Measurements from ENCODE around the gene BFSP2.
"Not testable (repeated sequence)": the region's sequence is repeated elsewhere in the genome, so short reads cannot be mapped to it uniquely, and the experiment has no call there.

The BFSP2 gene

GRCh38 chr3:133479895-133480669 lies 80.2 kb downstream of the BFSP2 start:
- DNase-seq (ENCODE audit: low read depth in 2 of 2): no peak

GRCh38 chr3:133482474-133482873 lies 82.6 kb downstream of the BFSP2 start:
- not testable (repeated sequence) for DNase-seq (ENCODE audit: low read depth in 2 of 2)

GRCh38 chr3:133486658-133487057 lies 86.8 kb downstream of the BFSP2 start:
- no peak for DNase-seq (ENCODE audit: low read depth in 2 of 2)

DNA sequence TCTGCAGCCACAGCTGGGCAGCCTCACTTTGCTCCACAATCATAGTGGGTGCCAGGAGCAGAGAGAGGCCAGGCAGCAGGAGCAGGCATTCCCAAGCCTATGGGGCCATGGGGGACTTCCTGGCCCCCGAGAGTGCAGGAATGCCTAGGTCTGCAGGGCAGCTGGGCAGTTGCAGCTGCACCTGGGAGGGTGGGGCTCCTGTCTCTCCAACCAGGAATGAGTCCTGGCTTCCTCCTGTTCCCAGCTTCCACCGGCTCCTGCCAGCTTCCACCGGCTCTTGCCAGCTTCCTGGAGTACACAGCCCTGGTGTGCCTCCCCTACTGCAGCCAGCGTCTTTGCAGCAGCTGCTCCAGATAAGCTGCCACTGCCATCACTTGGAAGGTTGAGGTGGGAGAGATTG lies 87.3 kb downstream of the BFSP2 start:
- no peak for DNase-seq (ENCODE audit: low read depth in 2 of 2)

DNA sequence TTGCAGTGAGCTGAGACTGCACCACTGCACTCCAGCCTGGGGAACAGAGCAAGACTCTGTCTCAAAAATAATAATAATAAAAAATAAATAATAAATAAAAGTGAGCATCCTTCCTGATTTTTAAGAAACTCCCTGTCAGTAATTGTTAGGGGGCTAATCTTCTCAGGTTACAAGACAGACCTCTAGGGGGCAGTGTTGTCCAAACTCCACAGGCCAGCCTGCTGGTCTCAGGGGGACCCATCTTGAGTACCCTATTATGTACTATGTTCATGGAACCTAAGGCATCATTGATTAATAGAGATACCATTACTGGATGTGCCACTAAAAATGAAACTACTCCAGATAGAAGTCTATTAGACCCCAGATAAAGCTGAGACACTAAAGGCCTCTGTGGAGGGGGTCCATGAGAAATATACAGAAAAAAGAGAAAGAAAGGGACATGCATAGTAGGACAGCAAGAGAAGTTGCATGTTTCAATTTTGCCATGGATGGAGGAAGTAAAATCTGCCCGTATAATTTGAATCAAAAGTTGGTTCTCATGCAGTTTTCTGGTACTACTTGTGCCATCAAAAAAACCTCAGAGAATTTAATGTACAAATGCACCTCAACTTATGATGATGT lies 88.2 kb downstream of the BFSP2 start:
- peak in 1 of 2 donors; percentile 44 for DNase-seq (ENCODE audit: low read depth in 2 of 2)

DNA sequence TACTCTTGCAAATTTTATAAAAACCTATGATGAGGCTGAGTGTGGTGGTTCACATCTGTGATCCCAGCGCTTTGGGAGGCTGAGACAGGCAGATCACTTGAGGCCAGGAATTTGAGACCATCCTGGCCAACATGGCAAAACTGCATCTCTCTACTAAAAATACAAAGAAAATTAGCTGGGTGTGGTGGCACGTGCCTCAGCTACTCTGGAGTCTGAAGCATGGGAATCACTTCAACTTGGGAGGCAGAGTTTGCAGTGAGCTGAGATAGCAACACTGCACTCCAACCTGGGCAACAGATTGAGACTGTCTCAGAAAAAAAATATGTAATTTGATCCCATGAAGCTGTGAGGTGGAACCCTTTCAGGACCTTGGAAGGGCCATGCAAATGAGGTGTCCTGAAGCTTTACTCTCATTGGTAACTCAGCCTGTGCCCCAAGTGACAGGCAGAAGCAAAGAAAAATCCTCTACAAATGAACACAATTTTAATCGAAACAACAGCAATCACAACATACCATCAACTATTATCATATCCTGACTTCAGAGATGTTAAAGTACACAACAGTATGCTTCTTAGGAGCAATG lies 89.0 kb downstream of the BFSP2 start:
- DNase-seq (ENCODE audit: low read depth in 2 of 2): no peak

DNA sequence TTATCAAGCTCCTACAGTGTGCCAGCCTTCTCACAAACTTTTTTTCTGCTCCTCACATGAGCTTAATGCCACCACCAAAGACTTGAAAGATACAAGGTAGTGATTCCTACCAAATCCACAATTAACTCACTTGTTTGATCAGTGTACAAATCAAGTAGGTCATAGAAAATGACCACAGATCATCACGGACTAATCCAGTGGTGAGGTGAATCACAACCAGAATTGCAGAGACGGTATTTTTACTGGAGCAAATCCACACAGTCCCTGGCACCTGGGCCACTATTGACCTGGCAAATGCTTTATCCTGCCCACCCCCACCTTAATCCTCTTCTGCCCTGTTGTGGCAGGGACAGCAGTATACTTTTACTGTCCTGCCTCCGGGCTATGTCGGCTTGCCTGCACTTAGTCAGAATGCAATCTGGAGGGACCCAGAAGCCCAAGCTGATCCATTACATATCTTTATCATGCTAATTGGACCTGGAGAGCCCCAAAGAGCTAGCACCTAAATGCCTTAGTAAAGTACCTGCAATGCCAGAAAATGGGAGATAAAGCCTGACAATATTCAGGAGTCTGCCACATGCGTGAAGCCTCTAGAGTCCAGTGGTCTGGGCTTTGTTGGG lies 89.7 kb downstream of the BFSP2 start:
- no peak for DNase-seq (ENCODE audit: low read depth in 2 of 2)

DNA sequence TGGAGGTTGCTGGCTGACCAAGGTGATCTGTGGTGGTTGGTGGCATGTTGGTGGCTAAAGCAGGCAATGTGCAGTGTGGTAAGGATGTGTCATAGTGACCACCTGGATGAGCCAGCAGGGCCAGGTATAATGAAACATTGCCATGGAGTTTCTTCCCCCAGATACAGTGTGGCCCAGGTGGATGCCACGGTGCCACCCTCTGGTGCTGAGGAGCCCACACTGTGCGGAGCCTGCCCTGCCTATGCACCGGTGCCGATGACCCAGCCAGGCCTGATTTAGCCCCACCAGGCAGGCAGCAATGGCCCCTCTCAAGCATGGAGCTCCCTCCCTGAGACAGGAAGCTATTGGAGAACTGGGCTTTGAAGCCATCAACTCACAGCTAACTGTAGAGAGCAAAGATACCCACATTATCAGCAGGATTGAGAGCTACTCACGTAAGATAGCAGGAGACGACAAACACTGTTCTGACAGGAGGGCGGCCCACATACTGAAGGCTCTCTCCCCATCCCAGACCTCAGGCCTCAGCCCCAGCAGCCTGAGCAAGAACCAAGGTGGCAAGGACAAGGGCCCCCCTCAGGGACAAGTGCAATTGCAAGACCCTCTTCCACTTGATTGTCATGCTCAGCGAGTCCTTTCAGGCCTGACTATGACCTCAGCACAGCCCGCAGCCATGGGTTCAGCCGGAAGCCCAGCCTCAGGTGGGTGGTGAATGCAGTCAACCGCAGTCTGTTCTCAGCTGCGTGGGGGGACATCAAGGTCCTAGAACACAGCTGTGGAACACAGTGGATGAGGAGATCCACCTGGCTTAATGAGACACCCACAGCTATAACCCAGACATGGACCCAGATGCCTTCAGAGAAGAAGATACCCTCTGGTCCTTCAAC lies 90.9 kb downstream of the BFSP2 start:
- peak; percentile 53 to 72 for DNase-seq (ENCODE audit: low read depth in 2 of 2)

DNA sequence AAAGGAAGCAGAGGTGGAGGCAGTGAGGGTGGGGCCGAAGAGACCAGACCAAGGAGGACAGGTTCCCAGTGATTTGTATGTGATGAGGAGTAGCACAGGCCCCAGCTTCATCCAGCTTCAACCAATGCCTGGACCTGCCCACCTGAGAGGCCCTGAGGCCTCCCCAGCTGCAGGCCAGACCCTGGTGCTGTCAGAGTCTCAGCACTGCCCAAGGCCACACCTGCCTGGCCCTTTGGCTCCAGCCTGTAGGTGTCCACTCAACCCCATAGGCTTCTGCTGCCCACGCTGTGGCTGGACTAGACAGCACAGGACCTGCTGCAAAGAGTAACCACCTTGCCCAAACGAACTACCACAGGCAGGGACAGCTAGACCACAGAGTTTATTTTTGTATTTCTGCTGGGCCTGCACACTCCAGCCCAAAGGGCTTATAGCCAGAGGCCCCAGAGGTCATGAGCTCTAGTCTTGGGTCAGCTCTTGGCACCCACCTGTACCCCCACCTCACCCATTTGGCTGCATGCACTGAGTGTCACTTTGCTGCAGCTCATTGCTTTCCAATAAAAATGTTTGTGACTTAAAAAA lies 91.7 kb downstream of the BFSP2 start:
- no peak for DNase-seq (ENCODE audit: low read depth in 2 of 2)

DNA sequence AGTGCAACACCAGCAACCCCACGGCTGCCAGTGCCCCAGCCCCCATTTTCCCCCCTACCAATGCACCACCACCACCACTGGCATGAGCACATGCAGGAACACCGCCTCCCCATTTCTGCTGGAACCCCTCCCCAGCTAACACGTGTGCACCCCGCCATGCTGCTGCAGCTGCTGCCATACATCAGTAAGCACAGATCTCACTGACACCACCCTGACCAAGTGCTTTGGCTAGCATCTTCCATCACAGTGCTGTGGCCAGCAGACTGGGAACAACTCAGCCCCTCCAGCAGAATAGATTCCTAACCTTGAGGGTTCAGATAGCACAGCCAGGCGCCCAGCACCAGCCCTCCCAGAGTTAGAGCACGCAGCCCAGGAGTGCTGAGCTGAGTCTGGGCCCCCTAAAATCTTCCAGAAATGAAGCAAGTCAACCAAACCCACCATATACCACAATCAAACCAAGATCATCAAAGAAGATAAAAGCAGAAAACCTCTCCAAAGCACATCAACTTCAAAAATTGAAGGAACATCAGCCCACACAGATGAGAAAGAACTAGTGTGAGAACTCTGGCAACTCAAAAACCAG lies 92.4 kb downstream of the BFSP2 start:
- DNase-seq (ENCODE audit: low read depth in 2 of 2): no peak

- DNase-seq (ENCODE audit: low read depth in 2 of 2): no peak
These were observed 94.6 kb downstream of the BFSP2 start for GRCh38 chr3:133494469-133494868.

DNA sequence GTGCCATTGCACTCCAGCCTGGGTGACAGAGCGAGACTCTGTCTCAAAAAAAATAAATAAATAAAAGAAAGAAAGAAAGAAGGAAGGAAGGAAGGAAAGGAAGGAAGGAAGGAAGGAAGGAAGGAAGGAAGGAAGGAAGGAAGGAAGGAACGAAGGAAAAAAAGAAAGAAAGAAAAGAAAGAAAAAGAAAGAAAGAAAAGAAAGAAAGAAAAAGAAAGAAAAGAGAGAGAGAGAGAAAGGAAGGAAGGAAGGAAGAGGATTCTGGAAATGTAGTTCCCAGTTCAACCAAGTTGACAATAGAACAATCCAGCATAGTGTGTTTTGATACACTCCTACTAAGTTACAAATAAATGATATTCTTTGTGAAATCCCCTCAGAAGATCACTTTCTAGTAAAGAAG lies 102.7 kb downstream of the BFSP2 start:
- DNase-seq (ENCODE audit: low read depth in 2 of 2): not testable (repeated sequence)

DNA sequence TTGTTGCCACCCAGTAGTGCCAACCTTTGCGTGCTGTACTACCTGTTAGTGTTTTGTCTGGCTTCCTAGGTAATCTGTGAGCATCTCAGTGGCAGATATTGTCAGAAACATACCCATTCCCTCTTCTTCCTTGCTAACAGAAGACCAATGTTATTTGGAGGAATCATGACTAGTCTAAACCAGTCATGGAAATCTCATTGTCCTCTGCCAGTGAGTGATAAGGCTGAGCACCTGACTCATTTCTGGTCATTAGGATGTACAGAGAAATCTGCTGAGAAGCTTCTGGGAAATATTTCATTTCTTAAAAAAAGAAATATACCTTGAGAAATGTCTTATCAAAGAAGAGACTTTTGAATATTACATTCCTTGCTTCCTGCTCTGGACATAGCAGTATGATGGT lies 103.6 kb downstream of the BFSP2 start:
- no peak for DNase-seq (ENCODE audit: low read depth in 2 of 2)

DNA sequence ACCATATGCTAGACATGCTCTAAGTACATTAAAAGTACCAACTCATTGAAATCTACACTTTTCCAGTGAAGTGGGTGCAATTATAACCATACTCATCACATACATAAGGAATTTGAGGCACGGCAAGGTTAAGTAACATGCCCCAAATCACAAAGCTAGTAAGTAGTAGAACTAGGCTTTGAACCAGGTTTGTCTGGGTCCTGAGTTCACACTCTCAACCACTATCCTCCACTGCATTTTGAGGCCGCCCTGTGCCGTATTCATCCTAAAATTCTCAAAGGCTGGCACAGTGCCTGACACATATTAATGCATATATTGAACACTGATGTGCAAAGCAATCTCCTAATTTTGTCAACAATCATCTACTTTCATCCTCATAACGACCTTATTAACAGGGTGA lies 104.9 kb downstream of the BFSP2 start:
- DNase-seq (ENCODE audit: low read depth in 2 of 2): no peak

- no peak for DNase-seq (ENCODE audit: low read depth in 2 of 2)
These were observed 106.0 kb downstream of the BFSP2 start for GRCh38 chr3:133505813-133506212.

- DNase-seq (ENCODE audit: low read depth in 2 of 2): no peak
These were observed 106.5 kb downstream of the BFSP2 start for GRCh38 chr3:133506215-133506901.

GRCh38 chr3:133509488-133509887 lies 109.6 kb downstream of the BFSP2 start:
- DNase-seq (ENCODE audit: low read depth in 2 of 2): no peak

DNA sequence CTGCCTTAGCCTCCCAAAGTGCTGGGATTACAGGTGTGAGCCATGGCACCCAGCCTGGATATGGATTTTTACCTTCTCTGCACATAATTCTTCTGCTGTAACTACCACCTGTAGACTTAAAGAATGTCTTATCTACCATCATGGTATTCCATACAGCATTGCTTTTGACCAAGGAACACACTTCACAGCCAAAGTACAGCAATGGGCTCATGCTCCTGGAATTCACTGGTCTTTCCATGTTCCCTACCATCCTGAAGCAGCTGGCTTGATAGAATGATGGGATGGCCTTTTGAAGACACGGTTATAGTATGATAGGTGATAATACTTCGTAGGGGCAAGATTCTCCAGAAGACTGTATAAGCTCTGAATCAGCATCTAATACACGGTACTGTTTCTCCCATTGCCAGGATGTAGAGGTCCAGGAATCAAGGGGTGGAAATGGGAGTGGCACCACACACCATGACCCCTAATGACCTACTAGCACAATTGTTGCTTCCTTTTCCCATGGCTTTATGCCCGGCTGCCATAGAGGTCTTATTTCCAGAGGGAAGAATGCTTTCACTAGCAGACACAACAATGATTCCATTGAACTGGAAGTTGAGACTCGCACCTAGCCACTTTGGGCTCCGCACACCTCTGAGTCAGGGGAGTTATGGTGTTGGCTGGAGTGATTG lies 112.7 kb downstream of the BFSP2 start:
- DNase-seq (ENCODE audit: low read depth in 2 of 2): no peak

DNA sequence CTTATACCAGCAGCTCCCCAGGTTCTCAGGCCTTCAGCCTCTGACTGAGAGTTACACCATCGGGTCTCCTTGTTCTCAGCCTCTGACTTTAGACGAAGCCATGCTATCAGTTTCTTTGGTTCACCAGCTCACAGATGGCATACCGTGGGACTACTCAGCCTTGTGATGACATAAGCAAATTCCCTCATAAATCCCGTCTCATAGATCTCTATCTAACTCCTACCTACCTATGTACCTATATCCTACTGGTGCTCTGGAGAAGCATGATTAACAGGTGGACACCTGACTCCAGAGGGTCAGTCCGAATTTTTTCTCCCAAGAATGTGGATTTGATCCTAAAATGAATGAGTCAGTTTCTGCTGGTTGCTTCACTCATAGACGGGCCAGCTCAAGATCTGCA lies 114.6 kb downstream of the BFSP2 start:
- no peak for DNase-seq (ENCODE audit: low read depth in 2 of 2)

- DNase-seq (ENCODE audit: low read depth in 2 of 2): no peak
These were observed 115.3 kb downstream of the BFSP2 start for GRCh38 chr3:133515127-133515526.

All from stimulated activated CD8-positive, alpha-beta memory T cell treated with anti-CD3 and anti-CD28 coated beads, Interleukin-15, amount 100 ng/mL, for 4 hours (primary cell).